Left hindlimb (tissue), 1 donor: ENCODE measurements around the gene MAGOH.
A peak's percentile ranks its signal among the peaks of the same experiment; 100 is the strongest.
"Not testable (repeated sequence)": the region's sequence is repeated elsewhere in the genome, so short reads cannot be mapped to it uniquely, and the experiment has no call there.

Experiments
- DNase-seq: peaks from one replicate; pipeline ENCODE4 v3.0.0-alpha.2; 2018

The MAGOH gene

DNA sequence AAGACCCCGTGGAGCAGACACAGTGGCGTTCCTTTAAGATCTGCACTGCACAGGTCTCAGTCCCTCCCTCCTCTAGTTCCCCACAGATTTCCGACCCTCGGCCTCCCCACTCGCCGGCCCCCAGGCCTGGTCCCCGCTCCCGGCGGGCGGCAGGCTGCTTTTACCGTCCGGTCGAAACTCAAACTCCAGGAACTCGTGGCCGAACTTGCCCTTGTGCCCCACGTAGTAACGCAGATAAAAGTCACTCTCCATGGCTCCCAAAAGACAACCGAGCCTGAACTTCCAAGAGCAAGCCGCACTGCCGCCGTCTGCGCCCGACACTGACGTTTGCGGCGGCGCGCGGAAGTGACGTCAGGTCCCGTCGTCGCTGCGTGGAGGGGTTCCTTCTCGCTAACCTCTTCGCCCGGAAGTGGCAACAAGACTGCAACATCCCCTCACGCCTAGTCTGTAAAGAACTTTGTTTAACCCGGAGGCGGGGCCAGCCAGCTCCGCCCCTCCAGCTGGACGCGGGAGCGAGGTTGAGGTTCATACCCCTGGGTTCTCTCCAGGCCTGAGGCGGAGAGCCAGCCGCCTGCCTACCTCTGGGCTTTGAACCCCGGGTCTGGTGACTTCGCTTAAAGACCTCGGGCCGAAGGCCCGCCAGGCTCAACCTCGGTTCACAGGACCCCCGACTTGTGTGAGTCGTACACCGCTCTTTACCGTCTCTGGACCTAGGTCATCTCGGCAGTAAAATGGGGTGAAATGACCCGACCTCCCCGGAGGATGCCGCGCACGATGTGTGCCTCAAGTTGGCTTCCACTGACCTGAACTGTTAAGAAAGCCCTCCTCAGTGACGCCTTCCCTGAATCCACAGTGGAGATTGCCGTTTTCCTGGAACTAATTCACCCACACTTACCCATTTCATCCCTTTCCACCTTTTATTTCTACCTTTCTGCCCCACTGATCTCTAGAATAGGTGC lies at the start of gene MAGOH:
TSS of gene MAGOH (minus strand) at position 322 of the 959 bp plus-strand sequence. CDS start at position 252, 70 bp downstream.
- DNase-seq = peak; percentile 97

DNA sequence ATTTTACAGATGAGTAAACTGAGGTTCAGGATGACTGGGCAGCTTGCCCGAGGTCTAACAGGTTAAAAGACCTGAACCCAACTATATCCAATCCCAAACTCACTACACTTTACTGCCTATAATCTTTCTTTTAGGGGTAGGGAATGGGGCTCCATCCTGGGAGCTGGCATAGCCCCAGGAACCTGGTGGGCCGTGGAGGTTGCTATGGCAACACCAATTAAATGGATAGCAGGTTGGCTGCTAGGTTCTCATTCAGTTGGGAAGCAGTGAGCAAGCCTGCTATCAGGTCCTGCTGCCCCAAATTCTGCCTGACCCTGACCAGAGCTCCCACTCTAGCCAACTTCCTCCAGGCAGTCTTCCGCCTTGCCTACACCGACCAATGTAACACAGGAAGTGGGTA lies 48.6 kb upstream of the MAGOH start:
- no peak for DNase-seq

DNA sequence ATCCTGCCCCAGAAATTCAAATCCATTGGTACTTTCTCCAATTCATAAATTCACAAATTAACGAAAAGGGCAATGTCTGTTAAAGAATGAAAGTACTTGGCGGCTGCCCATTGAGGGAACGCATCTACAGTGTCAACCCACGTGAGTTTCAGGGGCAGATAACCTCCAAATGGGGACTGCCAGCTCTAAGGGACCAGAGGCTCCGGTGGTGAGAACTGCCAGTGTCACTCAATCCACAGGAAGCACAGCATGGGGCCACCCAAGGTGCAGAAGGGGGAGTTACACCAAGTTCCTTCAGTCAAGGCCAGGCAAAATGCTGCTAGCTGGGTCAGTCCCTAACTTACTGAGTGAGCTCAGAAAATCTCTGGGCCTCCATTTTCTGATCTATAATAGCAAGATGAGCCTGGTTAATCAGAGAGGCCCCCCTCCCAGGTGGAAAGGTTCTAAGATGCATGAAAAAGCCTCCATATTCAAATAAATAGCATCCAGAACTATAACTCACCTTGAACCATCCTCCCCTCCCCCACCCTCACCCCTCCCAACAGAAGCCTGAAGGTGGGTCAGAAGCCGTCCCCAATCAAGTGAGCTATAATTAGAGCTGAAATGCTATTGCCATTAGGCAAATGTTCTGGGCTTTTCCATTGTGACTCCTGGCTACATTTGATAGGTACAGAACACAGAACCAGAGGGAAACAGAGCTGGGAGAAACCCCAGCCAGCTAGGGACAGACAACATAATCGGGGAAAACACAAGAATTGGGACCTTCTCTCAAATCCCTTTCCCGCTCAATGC lies 47.8 kb upstream of the MAGOH start:
- DNase-seq = no peak

DNA sequence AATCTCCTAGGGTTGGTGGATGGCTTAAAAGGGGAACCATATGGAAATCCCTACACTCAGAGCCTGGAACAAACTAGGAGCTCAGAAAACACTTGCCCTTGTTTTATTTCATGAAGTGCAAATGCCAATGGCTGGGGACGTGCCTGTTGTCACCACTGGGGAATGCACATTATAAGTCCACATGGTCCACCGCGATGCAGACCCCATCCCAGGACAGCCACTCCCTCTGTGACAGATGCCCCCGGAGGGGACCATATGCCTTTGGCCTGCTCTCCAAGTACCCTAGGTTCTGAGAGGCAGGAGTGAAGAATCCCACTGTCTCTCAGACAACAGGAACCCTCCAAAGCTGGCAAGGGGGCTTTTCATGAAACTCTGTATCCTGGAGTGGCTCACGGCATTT lies 47.2 kb upstream of the MAGOH start:
- DNase-seq = no peak

DNA sequence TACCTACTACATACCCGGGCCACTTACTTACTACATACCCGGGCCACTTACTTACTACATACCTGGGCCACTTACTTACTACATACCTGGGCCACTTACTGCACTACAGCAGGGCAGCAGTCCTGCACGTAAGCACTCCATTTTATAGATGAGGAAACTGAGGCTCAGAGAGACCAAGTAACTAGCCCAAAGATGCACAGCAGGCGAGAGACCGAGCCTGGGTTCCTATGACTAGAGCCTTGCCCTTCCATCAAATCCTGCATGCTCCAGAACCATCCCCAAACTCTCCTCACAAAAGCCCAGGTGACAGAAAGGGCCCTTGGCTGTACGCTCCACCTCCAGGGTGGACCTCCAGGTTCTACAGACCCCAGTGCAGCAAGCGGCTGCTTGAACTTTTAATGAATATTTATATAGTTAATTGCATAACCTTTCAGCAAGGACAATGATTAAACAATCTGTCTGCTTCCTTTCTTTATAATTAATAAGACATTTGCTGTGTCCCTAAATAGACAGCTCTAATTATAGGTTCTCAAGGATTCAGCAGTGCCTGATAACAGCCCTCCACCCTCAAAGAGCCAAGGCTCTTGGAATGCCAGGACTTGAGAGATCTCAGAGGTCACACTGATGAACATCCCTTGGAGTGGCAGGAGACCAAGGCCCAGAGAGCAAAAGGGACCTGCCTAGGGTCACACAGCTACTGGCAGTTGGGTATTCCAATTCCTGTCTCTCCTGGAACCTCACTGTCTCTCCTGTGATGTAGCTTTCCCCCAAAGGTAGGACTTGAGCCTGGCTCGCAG lies 46.1 kb upstream of the MAGOH start:
- no peak for DNase-seq

DNA sequence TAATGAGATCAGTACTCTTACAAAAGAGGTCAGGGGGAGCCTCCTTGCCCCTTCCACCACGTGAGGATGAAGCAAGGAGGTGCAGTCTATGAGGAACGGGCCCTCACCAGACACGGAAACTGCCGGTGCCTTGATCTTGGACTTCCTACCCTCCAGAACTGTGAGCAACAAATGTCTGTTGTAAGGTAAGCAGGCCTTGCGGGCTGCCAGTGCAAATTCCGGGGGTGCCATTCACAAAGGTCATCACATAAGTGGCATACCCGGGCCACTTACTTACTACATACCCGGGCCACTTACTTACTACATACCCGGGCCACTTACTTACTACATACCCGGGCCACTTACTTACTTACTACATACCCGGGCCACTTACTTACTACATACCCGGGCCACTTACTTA lies 44.8 kb upstream of the MAGOH start:
- DNase-seq = not testable (repeated sequence)

DNA sequence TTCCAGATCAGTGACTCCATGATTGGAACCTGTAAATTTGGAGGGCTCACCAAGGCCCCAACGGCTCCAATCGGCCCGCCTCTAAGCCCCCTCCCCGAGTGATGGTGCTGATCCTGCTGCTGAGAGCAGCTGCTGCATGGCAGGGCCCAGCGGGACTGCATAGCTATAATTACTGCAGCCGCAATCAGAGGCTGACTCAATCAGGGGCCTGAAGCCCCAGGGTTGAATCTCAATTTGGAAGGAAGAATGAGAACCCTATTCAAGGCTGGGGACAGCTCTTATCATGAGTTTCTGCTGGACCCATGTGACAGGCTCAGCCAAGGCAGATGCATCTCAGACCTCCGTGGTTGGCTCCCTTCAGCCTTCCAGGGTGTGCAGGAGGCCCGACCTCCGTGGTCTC lies 42.8 kb upstream of the MAGOH start:
- DNase-seq = no peak

DNA sequence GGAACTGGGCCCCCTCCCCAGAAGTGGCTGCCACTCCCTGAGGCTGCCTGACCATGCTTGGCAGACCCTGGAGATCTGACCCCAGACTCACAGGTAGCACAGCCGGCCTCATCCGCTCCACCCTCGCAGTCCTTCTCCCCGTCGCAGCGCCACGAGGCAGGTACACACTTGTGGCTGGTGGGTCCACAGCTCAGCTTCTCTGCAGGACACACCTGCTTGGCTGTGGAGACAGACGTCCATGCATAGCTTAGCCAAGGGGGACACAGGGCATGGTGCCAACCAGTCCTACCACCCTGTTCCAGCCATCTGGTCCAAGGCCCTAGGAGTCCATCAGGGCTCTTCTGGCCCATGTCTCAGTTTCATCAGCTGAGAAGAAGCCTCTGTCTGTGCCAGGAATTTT lies 42.2 kb upstream of the MAGOH start:
- DNase-seq = no peak

DNA sequence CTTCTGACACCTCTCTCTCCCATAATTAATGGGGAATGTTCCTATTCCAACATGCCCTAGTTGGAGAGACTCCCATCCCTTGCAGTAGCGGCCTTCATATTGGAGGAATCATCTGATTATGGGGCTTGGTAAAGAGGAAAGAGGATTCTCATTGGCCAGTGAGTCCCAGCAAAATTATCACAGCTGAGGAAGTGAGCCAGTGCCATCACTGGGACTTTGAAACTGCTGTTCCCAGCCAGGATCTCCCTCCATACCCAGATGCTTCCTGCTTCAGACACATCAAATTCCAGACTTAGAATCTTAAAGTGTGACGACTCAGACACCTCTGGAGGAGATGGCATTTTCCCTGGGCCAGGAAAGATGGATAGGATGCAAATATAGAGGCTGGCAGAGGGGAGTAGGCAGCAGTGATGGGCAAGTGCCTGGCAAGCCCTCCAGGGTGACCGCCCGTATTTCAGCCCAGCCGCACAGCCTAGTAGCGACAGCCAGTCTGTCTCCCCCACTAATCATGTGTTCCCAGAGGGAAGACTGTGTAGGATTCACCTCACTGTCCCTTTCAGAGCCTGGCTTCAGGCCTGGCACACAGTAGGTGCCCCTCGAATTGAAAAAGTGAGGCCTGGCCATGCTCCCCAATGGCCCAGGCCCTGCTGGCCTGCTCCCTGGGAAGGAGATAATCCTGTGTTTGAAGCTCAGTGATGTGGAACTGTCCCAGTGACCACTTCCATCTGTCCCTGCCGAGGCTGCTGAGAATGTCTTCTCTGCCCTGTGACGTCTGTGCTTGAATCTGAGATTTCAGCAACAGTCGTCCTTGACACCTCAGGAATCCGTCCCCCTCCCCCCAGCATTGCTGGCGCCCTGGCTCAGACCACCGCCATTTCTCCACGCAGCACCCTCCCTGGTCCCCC lies 41.2 kb upstream of the MAGOH start:
- no peak for DNase-seq

DNA sequence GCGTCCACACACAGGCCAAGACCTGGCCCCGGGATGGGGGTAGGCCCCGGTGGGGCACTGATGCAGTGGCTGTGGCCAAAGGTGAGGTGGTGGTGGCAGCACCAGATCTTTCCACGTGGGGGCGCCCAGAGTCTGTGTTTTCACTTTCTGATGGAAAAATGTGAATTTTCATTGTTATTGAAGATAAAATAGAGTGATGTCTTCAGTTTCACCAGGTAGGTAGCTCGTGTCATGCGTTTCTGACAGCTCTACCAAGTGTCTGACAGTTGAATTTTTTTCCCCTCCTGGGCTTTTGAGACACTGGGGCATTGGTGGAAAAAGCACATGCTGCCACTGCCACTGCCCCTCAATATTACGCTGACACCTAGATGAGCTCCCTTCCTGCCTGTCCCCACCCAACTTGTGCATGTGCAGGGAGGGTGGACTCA lies 40.0 kb upstream of the MAGOH start:
- DNase-seq = peak; percentile 52

DNA sequence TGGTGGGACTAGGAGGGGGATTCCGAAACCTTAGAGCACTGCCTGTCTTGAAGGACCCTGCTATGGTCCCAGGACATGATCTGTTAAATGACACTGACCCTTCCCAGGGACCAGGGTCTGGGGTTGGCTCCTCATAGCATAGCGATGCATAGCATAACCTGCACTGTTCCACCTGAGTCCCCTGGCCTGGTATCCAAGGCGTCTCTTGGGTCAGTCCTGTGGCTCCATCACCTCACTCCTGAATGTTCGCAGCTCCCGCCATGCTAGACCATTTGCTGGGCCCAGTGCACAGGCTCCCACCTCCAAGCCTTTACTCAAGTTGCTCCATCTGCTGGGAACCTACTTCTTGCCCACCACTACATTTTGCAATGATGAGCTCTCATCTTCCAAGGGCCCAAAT lies 39.0 kb upstream of the MAGOH start:
- DNase-seq = no peak

DNA sequence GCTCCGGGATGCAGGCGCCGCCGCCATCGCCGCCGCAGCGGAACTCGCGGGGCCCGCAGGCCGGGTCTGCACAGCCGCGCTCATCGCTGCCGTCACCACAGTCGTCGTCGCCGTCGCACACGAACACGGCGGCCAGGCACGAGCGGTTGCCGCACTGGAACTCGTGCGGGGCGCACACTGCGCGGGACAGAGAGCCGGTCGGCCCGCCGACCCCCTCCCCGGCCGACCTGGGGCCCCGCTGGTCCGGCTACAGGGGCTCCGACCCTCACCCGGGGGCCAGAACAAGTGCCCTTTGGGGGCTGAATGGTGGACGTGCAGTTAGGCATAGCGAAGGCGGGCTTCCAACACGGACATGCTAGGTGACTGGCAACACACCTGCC lies 38.6 kb upstream of the MAGOH start:
- DNase-seq = no peak

DNA sequence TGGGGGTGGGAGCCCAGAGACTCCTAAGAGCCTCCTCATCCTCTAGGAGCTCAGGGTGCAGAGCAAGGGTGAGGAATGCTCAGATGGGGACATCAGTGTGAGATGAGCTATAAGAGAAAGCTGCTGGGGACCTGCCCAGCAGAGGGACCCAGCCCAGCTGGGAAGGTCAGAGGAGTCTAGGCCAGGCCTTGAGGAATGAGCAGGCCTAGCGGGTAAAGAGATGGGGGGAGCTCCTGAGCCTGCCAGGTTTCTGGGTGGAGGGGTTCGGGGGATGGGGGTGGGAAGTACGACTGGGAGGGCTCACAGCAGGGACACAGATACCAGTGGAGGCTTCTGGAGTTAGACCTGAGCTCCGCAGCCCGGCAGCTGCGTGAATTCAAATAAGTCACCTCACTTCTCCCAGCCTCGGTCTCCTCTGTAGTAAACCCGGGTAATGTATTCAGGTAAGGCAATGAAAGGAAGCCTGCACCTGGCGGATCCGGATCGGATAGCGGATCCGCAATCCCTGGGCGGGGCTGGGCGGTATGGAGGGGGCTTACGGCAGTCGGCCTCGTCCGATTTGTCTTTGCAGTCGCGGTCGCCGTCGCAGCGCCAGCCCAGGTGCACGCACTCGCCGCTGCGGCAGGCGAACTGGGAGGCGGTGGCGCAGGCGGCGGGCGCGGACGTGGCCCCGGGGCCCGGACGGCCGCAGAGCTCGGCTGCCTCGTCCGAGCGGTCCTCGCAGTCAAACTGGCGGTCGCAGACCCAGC lies 38.0 kb upstream of the MAGOH start:
- no peak for DNase-seq

DNA sequence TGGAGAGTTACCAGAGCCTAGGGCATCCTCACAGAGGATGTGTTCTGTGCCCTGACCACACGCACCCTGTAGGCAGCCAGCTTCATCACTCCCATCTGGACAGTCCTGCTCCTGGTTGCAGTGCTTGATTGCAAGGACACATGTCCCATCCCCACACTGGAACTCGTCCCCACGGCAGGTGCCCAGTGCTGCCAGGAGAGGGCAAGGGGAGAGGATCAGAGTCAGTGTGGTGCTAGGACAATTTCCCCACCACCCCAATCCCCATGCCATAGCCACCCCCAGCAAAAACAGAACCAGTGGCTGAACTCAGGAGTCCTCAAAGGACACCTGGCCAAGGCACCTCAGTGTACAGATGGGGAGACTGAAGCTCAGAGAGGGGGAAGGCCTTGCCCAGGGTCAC lies 37.2 kb upstream of the MAGOH start:
- no peak for DNase-seq

DNA sequence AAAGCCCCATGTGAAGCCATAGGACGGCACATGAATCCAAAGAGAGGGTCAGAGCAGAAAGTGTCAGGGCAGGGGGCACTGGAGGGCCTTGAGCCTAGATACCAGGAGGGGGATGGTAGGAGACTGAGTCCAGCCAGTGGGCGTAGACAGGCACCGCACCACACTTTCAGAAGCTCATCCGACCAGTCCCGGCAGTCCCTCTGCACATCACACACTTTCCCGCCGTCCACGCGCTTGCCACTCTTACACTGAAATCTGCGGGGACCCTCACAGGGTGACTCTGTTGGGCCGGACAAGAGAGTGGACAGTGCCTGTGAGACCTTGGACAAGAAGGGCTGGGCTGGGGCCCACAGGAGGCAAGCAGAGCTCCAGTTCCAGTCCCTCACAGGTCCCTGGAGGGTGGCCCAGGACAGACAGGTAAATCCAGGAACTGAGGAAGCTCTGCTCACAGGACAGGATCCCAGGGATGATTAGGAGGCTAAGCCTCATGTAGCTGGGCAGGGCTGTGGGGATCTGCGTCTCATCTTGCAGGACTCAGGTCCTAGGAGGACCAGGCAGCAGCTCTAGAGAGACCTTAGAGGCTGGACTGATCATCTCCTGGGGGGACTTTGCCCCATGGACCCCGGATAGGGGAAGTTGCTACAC lies 36.3 kb upstream of the MAGOH start:
- no peak for DNase-seq

DNA sequence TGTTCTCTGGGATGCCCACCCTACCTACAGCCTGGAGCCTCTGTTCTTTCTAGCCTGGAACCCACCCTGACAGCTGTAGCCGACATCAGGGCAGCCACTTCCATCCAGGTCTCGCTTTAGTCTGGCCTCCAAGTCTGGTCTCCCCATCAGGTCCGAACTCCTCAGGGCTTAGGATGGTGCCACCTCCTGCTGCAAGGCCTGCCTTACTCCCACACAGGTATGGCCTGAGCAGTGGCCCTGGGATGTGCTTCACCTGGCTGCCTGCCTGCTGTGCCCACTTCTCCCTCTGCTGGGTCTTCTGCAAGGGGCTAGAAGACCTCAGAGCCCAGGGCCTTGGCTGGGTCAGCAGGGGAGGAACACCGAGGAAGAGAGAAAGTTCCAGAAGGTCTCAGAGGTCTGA lies 35.7 kb upstream of the MAGOH start:
- DNase-seq = no peak

DNA sequence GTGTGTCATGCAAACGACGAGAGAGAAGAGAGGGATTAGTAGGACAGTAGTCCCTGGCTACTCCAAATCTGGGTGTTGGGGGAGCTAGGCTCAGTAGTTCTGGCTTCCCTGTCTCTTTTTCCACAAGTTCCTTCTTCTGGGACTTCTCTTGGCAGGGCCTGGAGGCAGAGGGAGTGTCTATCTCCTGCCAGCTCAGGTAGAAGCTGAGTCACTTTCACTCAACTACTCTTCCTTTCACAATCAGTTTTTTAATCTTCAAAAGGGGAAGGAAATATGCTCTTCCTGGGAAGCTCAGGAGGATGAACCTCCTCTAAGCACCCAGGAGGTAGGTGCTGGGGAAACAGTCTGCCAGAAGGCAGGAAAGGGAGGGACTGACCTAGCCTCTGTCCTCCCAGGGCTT lies 35.2 kb upstream of the MAGOH start:
- no peak for DNase-seq

DNA sequence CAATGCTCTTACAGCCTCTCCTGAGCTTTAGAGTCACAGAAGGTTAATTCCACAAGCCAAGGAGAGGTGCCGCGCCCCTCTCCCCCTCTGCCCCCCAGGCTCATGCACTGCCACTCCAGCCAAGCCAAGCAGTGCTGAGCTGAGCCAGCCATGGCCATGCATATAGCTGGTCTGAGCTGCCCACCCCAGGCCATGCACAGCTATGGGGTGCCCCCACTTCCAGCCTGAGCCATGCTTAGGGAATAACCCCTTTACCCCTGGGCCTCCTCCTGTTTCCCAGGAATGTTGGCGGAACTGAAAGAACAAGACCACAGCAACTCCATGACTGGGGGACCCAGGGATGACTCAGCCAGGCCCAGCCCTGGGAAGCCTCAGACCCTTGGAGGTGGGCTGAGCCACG lies 34.0 kb upstream of the MAGOH start:
- no peak for DNase-seq

DNA sequence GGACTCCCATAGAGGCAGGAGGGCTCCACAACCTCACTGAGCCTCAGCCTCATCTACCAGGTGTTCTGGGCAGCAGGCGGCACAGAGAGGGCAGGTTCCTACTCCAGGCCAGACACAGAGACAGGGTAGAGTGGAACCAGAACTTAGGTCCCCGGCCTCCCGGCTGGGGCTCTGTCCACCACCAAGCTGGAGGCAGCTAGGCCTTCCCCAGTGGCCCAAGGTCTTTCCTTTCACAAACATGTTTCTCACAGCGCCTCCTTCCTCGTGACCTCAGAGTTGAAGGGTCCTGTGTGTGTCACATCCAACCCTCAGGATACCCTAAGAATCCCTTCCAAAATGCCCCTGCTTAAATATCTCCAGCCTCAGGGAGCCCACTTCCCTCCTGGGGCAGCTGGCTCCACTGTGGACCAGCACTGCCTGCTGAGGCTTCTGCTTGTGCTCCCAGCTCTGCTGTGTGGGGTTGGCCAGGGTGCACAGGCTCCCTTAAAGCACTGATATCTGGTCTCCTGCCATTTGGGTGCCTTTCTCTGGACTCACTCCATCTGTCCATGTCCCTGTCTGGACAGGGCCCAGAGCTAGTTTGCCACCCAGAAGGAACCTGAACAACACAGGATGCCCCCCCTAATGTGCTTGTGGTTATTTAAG lies 33.2 kb upstream of the MAGOH start:
- DNase-seq = no peak

DNA sequence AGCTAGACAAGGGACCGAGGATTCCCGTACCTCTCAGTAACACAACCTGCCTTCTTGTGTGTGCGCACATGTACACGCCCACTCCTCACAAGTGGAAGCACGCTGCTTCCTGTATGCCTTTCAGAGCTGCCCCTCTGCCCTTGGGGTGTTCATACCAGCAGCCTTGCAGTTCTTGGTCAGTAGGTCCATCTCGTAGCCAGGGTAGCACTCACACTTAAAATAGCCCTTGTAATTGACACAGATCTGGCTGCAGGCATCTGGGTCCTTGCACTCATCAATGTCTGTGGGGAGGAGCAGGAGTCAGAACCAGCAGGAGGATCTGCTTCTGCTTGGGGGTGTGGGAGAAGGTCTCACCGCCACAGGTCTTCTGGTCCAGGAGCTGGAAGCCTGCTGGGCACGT lies 32.6 kb upstream of the MAGOH start:
- no peak for DNase-seq
